Mammary epithelial cell (primary cell): Measurements from ENCODE around the gene ZFR2.

ENCODE experiments used
- EZH2 ChIP-seq: IDR thresholded peaks from 2 replicates; pipeline ENCODE4 v1.6.1; 2012; ENCODE audit warnings: low read length, inconsistent platforms, borderline replicate concordance
- TF ChIP-seq, protein P1 (sequence below), 2 donors: IDR thresholded peaks in 1 of 2; conservative IDR thresholded peaks in 1 of 2; 2 replicates each; pipeline ENCODE4 v1.5.1; 2011 to 2012; ENCODE audit warnings: inconsistent platforms in 2 of 2, low read length in 2 of 2, mild to moderate bottlenecking in 2 of 2, control low read depth in 1 of 2, low read depth in 1 of 2; ENCODE audit not compliant: insufficient read depth in 1 of 2; ENCODE audit errors: extremely low read depth in 1 of 2

DNA sequence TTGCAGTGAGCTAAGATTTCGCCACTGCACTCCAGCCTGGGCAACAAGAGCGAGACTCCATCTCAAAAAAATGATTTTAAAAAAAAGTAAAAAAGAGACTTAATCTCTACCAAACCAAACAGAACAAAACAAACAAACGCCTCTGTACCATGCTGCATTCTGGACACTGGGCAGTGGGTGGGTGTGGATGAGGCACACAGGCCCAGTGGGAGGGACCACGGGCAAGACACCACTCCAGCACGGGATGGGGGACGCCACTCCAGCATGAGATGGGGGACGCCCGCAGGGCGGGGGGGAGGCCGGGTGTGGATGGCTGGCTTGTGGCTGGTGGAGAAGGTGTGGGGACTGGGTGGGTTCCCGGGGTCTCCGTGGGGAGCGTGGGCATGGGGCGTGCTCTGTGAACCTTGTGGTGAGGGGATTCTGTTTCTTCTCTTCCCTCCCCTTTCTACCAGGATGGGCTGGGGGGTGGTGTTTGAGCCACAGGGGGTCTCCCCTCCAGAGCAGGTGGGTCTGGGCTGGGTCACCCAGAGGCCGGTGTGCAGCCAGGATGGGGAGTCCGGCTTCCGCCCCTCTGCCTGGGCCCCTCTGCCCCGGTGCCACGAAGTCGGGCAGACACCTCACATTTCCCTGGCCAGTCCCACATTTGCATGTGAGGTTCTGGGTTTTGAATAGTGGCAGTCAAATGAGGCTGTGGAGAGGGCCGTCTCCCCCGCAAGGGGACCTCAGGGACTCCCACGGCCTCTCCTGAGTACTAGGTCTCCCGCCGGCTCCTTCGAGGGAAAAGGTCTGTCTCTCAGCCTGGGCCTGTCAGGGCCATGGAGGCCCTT, 58.7 kb downstream of the ZFR2 start:
- TF ChIP-seq, protein P1, sequence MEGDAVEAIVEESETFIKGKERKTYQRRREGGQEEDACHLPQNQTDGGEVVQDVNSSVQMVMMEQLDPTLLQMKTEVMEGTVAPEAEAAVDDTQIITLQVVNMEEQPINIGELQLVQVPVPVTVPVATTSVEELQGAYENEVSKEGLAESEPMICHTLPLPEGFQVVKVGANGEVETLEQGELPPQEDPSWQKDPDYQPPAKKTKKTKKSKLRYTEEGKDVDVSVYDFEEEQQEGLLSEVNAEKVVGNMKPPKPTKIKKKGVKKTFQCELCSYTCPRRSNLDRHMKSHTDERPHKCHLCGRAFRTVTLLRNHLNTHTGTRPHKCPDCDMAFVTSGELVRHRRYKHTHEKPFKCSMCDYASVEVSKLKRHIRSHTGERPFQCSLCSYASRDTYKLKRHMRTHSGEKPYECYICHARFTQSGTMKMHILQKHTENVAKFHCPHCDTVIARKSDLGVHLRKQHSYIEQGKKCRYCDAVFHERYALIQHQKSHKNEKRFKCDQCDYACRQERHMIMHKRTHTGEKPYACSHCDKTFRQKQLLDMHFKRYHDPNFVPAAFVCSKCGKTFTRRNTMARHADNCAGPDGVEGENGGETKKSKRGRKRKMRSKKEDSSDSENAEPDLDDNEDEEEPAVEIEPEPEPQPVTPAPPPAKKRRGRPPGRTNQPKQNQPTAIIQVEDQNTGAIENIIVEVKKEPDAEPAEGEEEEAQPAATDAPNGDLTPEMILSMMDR (conservative IDR thresholded peaks at IDR 0.05 in 1 of 2, IDR thresholded peaks at IDR 0.05 in 1 of 2; ENCODE audit: extremely low read depth in 1 of 2, insufficient read depth in 1 of 2, low read depth in 1 of 2, low read length in 2 of 2): no peak
- TF ChIP-seq EZH2: no peak
